Fibroblast of pulmonary artery (primary cell): ENCODE data around the gene C15orf61.

ENCODE experiments used
- DNase-seq: peaks from one replicate; pipeline ENCODE4 v3.0.0-alpha.2; 2010; ENCODE audit warnings: low read depth
- H3K4me3 ChIP-seq: replicated peaks from 2 replicates; pipeline ENCODE4 v1.5.1; 2011; ENCODE audit warnings: low read depth, mild to moderate bottlenecking, control low read depth, low read length, moderate library complexity
- CTCF ChIP-seq: IDR thresholded peaks from 2 replicates; pipeline ENCODE4 v1.5.1; 2011; ENCODE audit warnings: mild to moderate bottlenecking, control low read depth, low read length, inconsistent platforms; ENCODE audit errors: missing control alignments

C15orf61 gene

GRCh38 chr15:67512933-67513714 lies 7.8 kb upstream of the C15orf61 start:
- no peak overlapping the region for H3K4me3 ChIP-seq
- no peak for DNase-seq
- no peak for TF ChIP-seq CTCF

- no peak for DNase-seq
- no peak overlapping the region for H3K4me3 ChIP-seq
- no peak for TF ChIP-seq CTCF
These were observed 5.8 kb upstream of the C15orf61 start for GRCh38 chr15:67515090-67515489.

- DNase-seq: no peak
These were observed 5.4 kb upstream of the C15orf61 start for GRCh38 chr15:67515557-67515956.

GRCh38 chr15:67520321-67521028 lies 456 bp upstream of the C15orf61 start:
- peak overlapping the region; percentile 82 for H3K4me3 ChIP-seq
- no peak for DNase-seq
- TF ChIP-seq CTCF: no peak

More at GRCh38 chr15:67515557-67515956, 5.4 kb upstream of the C15orf61 start:
- no peak for TF ChIP-seq CTCF
- no peak overlapping the region for H3K4me3 ChIP-seq

GRCh38 chr15:67521783-67522568 lies 1.0 kb downstream of the C15orf61 start:
- TF ChIP-seq CTCF: no peak
- peak overlapping the region; percentile 82 for H3K4me3 ChIP-seq
- DNase-seq: peak; percentile 40

GRCh38 chr15:67523330-67523729 lies 2.4 kb downstream of the C15orf61 start:
- DNase-seq: no peak
- TF ChIP-seq CTCF: no peak
- no peak overlapping the region for H3K4me3 ChIP-seq
